ENCODE data around the gene APPL1. TPM values are rescaled to one million over a fixed set of nuclear protein-coding genes. Genes with fewer than 3 reads are reported as not detected.

APPL1 gene
- total and polyA plus RNA-seq, 11 donors, result 13.2 to 60.9 (median 45.3) TPM

- Histone ChIP-seq H3K36me3 (peaks cover 0 to 63% (median 37%) of the 10 kb centered on the region in 9 donors), H3K27me3 (no peaks in the 10 kb centered on the region), H3K27ac (no peak overlapping the region), H3K9me3 (peaks cover 0 to 8% (median 0%) of the 10 kb centered on the region in 12 donors), H3K4me3 (no peak overlapping the region), H3K4me1 (no peaks in the 10 kb centered on the region)
- WGBS, 4 donors, result 93 to 100% (median 97%) methylated on average over 1 of the region's 1 CpG
- no peak for DNase-seq
- TF ChIP-seq, protein P1, sequence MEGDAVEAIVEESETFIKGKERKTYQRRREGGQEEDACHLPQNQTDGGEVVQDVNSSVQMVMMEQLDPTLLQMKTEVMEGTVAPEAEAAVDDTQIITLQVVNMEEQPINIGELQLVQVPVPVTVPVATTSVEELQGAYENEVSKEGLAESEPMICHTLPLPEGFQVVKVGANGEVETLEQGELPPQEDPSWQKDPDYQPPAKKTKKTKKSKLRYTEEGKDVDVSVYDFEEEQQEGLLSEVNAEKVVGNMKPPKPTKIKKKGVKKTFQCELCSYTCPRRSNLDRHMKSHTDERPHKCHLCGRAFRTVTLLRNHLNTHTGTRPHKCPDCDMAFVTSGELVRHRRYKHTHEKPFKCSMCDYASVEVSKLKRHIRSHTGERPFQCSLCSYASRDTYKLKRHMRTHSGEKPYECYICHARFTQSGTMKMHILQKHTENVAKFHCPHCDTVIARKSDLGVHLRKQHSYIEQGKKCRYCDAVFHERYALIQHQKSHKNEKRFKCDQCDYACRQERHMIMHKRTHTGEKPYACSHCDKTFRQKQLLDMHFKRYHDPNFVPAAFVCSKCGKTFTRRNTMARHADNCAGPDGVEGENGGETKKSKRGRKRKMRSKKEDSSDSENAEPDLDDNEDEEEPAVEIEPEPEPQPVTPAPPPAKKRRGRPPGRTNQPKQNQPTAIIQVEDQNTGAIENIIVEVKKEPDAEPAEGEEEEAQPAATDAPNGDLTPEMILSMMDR (IDR thresholded peaks at IDR 0.05), result no peak
- no peak for TF ChIP-seq POLR2A (IDR thresholded peaks at IDR 0.05)
- intact Hi-C loops (cut with DNase I), result loop anchor here in 1 of 10 donors (5.0 kb wide), 1 partner anchor 36 kb away; no protein-coding TSS in a partner anchor
- no peak for ATAC-seq
Observed at GRCh38 chr3:57278237-57278636, 50.7 kb downstream of the APPL1 start.

- H3K4me1 ChIP-seq, result no peaks in the 10 kb centered on the region
- H3K9me3 ChIP-seq, result peaks cover 0 to 8% (median 0%) of the 10 kb centered on the region in 12 donors
- no peak overlapping the region for H3K4me3 ChIP-seq
- 94 to 98% (median 96%) methylated on average over 5 of the region's 5 CpGs for WGBS, 4 donors
- ATAC-seq (no peak), DNase-seq (no peak)
- H3K36me3 ChIP-seq, result peaks cover 0 to 52% (median 27%) of the 10 kb centered on the region in 9 donors
- H3K27me3 ChIP-seq, result no peaks in the 10 kb centered on the region
- H3K27ac ChIP-seq, result no peak overlapping the region
- intact Hi-C loops (cut with DNase I), result loop anchor here in 1 of 10 donors (5.0 kb wide), 1 partner anchor 37 kb away; no protein-coding TSS in a partner anchor
- TF ChIP-seq, protein P1 (IDR thresholded peaks at IDR 0.05), result no peak
- TF ChIP-seq POLR2A (IDR thresholded peaks at IDR 0.05), result no peak
Observed at GRCh38 chr3:57279685-57280084, 52.2 kb downstream of the APPL1 start.

DNA sequence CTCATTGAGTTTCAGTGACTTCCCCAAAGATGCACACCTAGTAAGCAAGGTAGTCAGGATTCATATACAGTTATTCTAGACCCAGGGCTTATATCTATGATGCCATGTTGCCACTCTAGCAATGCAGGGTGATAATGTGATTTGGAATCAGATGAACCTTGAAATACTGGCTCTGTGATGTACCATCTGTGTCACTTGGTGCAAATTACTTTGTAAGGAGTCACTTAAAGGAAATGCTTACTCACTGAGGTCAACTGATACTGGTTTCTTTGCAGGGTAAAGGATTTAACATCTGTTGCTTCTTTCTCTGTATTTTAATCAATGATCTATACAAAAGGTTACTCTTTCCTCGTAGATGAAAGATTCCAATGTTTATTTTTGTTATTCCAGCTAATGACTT lies 54.2 kb downstream of the APPL1 start:
- Histone ChIP-seq H3K9me3 (peaks cover 0 to 8% (median 0%) of the 10 kb centered on the region in 12 donors), H3K27ac (no peak overlapping the region), H3K36me3 (peaks cover 0 to 44% (median 13%) of the 10 kb centered on the region in 9 donors), H3K27me3 (no peaks in the 10 kb centered on the region), H3K4me1 (no peaks in the 10 kb centered on the region), H3K4me3 (no peak overlapping the region)
- 45 to 53% (median 47%) methylated on average over 1 of the region's 1 CpG for WGBS, 4 donors
- intact Hi-C loops (cut with DNase I), result no loop called here
- no peak for TF ChIP-seq POLR2A (IDR thresholded peaks at IDR 0.05)
- TF ChIP-seq, protein P1 (IDR thresholded peaks at IDR 0.05), result no peak
- DNase-seq, result no peak
- no peak for ATAC-seq

DNA sequence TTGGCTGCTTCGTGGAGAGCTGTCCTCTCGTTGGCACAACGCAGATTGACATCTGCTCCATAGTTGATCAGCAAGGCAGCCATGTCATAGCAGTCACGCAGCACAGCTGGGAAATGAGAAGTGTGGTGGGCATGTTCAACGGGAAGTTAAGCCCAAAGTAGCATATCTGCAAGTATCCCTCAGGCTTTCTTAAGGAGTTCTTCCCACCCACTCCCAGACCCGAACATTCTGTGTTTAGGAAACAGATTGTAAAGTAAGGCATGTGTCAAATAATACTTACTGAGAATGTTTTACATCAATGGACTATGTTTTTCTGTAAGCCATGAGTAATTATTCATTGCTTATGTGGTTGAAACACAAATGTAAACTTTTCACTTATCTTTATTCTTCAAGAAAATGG lies 55.8 kb downstream of the APPL1 start:
- no peaks in the 10 kb centered on the region for H3K4me1 ChIP-seq
- TF ChIP-seq POLR2A (IDR thresholded peaks at IDR 0.05), result no peak
- TF ChIP-seq, protein P1 (IDR thresholded peaks at IDR 0.05), result no peak
- peaks cover 0 to 8% (median 0%) of the 10 kb centered on the region in 12 donors for H3K9me3 ChIP-seq
- no peak overlapping the region for H3K27ac ChIP-seq
- peaks cover 0 to 37% (median 5%) of the 10 kb centered on the region in 9 donors for H3K36me3 ChIP-seq
- no peak overlapping the region for H3K4me3 ChIP-seq
- DNase-seq (no peak), ATAC-seq (no peak)
- intact Hi-C loops (cut with DNase I), result no loop called here
- no peaks in the 10 kb centered on the region for H3K27me3 ChIP-seq
- 75 to 80% (median 77%) methylated on average over 6 of the region's 6 CpGs for WGBS, 4 donors

Data from heart left ventricle (tissue), 16 donors.